Kidney epithelial cell (primary cell): ENCODE measurements around the gene PGGHG. TPM values are rescaled to one million over a fixed set of nuclear protein-coding genes. Genes with fewer than 3 reads are reported as not detected.
A peak's percentile ranks its signal among the peaks of the same experiment; 100 is the strongest.
"Not testable (repeated sequence)": the region's sequence is repeated elsewhere in the genome, so short reads cannot be mapped to it uniquely, and the experiment has no call there.

ENCODE experiments used
- DNase-seq: peaks from one replicate; pipeline ENCODE4 v3.0.0-alpha.2; 2010; ENCODE audit warnings: low read depth
- H3K27me3 ChIP-seq: 2 replicates; pipeline ENCODE4 v1.6.0; 2011; ENCODE audit warnings: low read length; ENCODE audit not compliant: control insufficient read depth, insufficient read depth
- H3K36me3 ChIP-seq: 2 replicates; pipeline ENCODE4 v1.5.1; 2011; ENCODE audit warnings: low read length; ENCODE audit not compliant: control insufficient read depth, insufficient read depth
- H3K4me3 ChIP-seq: 2 replicates; pipeline ENCODE4 v1.5.1; 2011; ENCODE audit warnings: low read depth, mild to moderate bottlenecking, control low read depth, low read length
- CTCF ChIP-seq: IDR thresholded peaks from 2 replicates; pipeline ENCODE4 v1.5.1; 2011; ENCODE audit warnings: mild to moderate bottlenecking, moderate library complexity, low read length, control low read depth, inconsistent platforms; ENCODE audit not compliant: insufficient read depth, poor library complexity, severe bottlenecking
- total RNA-seq: library from RNA; depleted of rRNA; stranded (reverse); fragments of >200 nt; gene quantifications from 2 replicates; pipeline ENCODE4 v1.2.3, GENCODE V29; 2015

Gene PGGHG
- total RNA-seq, 1 donor from 2014 or later, result 10.5 TPM

- H3K4me3 ChIP-seq, result no peak overlapping the region
- DNase-seq, result no peak
- TF ChIP-seq CTCF, result no peak
- H3K27me3 ChIP-seq, result peaks cover 13% of the 10 kb centered on the region
- H3K36me3 ChIP-seq, result no peaks in the 10 kb centered on the region
These were observed 23.3 kb downstream of the PGGHG start for GRCh38 chr11:312092-312816.

DNA sequence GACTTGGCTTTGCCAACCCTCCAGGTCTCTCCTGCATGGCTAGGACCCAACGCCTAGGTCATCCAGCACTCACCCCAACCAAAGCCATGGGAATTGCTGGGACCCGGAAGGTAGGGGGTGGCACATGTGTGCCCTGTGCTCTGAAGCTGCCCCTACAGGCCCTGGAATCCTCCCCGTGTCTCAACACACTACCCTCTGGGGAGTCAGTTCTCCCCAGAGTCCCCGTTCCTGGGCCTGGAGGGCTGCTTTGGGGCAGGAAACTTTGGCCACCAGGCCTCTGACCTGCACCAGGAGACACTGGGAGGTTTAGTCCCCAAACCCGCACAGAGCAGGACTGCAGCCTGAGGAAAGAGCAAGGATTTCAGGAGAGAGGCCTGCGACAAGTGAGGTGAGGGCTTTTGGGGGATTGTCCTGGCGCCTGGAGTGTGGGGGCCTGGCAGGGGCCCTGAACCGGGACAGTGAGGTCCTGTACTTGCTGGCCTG, 24.4 kb downstream of the PGGHG start:
- Histone ChIP-seq H3K27me3 (peaks cover 15% of the 10 kb centered on the region), H3K4me3 (no peak overlapping the region), H3K36me3 (no peaks in the 10 kb centered on the region)
- no peak for DNase-seq
- TF ChIP-seq CTCF, result no peak

DNA sequence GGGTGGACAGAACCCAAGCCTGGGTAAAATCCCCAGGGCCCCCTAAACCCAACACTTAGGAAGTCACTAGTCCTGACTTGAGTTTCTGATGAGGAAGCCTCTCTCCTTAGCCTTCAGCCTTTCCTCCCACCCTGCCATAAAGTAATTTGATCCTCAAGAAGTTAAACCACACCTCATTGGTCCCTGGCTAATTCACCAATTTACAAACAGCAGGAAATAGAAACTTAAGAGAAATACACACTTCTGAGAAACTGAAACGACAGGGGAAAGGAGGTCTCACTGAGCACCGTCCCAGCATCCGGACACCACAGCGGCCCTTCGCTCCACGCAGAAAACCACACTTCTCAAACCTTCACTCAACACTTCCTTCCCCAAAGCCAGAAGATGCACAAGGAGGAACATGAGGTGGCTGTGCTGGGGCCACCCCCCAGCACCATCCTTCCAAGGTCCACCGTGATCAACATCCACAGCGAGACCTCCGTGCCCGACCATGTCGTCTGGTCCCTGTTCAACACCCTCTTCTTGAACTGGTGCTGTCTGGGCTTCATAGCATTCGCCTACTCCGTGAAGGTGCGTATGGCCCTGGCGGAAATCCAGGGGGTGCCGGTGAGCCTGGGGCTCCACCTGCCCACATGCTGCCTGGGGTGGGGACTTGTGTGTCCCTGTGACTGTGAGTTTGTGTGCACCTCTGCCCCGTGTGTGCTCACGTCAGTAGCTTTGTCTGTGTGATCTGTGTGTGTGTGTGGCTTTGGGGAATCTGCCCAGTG, 25.0 kb downstream of the PGGHG start, which contains the start of gene IFITM1:
Gene IFITM1 (plus strand): TSS at position 254 of the 767 bp plus-strand sequence. CDS start 131 bp downstream, at position 385.
- TF ChIP-seq CTCF, result no peak
- Histone ChIP-seq H3K4me3 (peak within 1 kb of the TSS; percentile 54), H3K36me3 (no peaks in the 10 kb centered on the region), H3K27me3 (peaks cover 15% of the 10 kb centered on the region)
- DNase-seq, result peak; percentile 57

DNA sequence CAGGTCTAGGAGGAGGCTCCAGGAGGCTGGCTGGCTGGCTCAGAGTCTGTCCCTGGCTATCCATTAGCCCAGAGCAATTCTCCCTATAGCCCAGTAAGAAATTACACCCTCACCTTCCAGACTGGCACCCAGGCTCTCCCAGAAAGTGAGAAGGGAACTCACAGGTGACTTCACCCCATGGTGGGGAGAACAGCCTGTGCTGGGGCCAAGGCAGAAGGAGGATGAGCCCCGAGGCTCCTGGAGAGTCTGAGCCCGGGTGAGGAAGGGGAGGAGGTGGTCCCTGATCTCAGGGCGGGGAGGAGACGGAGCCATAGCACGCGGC, 25.6 kb downstream of the PGGHG start:
- not testable (repeated sequence) for DNase-seq, H3K36me3 ChIP-seq
- H3K27me3 ChIP-seq, result peaks cover 15% of the 10 kb centered on the region
- peak overlapping the region; percentile 54 for H3K4me3 ChIP-seq

DNA sequence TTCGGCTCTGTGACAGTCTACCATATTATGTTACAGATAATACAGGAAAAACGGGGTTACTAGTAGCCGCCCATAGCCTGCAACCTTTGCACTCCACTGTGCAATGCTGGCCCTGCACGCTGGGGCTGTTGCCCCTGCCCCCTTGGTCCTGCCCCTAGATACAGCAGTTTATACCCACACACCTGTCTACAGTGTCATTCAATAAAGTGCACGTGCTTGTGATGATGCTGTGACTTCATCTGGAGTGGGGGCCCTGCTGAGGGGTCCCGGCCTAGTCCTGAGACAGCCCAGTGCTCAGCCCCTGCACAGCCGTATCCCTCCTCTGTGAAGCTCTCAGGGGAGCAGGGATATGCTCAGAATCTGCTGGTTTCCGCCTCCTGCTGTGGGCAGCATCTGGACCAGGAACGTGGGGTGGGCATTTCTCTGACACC, 26.1 kb downstream of the PGGHG start:
- TF ChIP-seq CTCF, result no peak
- H3K36me3 ChIP-seq, result peaks cover 2% of the 10 kb centered on the region
- H3K4me3 ChIP-seq, result peak overlapping the region; percentile 29
- peaks cover 15% of the 10 kb centered on the region for H3K27me3 ChIP-seq
- DNase-seq, result no peak

- Histone ChIP-seq H3K36me3 (peaks cover 2% of the 10 kb centered on the region), H3K27me3 (peaks cover 15% of the 10 kb centered on the region), H3K4me3 (peak overlapping the region; percentile 29)
- no peak for TF ChIP-seq CTCF
- DNase-seq, result no peak
These were observed 26.6 kb downstream of the PGGHG start for GRCh38 chr11:315516-315994.
